ENCODE results near the gene TUBB2A. TPM values are rescaled to one million over a fixed set of nuclear protein-coding genes. Genes with fewer than 3 reads are reported as not detected.
A peak's percentile ranks its signal among the peaks of the same experiment; 100 is the strongest.

Gene TUBB2A
- total and polyA plus RNA-seq, 2 of the 13 experiments (the other 11 are each of a cell fraction or from before 2014, with no cell fraction given) = 35.3 to 106 TPM

GRCh38 chr6:3118353-3119039, 38.8 kb downstream of the TUBB2A start, which contains the start of gene BPHL (continued):
- TF ChIP-seq HOMEZ (CRISPR knock-in tag; IDR thresholded peaks at IDR 0.05; ENCODE audit: low read depth) (peak; percentile 72), XRCC5 (optimal IDR thresholded peaks at IDR 0.05; ENCODE audit: low read length) (peak; percentile 88), JUNB (CRISPR knock-in tag; IDR thresholded peaks at IDR 0.05; ENCODE audit: borderline replicate concordance) (no peak; the same call in 1 of the 2 replicates), MATR3 (CRISPR knock-in tag; IDR thresholded peaks at IDR 0.05) (no peak), MEIS2 (CRISPR knock-in tag; IDR thresholded peaks at IDR 0.05) (peak; percentile 60), CEBPB (IDR thresholded peaks at IDR 0.05; ENCODE audit: borderline replicate concordance, low read depth, low read length) (no peak), ZFP62 (CRISPR knock-in tag; IDR thresholded peaks at IDR 0.05) (no peak), EED (CRISPR knock-in tag; IDR thresholded peaks at IDR 0.05) (peak; percentile 77), CAMTA2 (CRISPR knock-in tag; IDR thresholded peaks at IDR 0.05; ENCODE audit: borderline replicate concordance) (no peak), ZKSCAN8 (CRISPR knock-in tag; IDR thresholded peaks at IDR 0.05; ENCODE audit: borderline replicate concordance) (peak; percentile 70; the same call in 1 of the 2 replicates), NPAS2 (CRISPR knock-in tag; IDR thresholded peaks at IDR 0.05; ENCODE audit: borderline replicate concordance) (no peak), ZNF792 (CRISPR knock-in tag; IDR thresholded peaks at IDR 0.05) (peak; percentile 92), IKZF1 (IDR thresholded peaks at IDR 0.05) (no peak), NFKBIZ (CRISPR knock-in tag; IDR thresholded peaks at IDR 0.05) (peak; percentile 49), ZNF337 (CRISPR knock-in tag; IDR thresholded peaks at IDR 0.05; ENCODE audit: borderline replicate concordance, low read depth) (no peak; the same call in 1 of the 2 replicates), ZNF142 (CRISPR knock-in tag; IDR thresholded peaks at IDR 0.05) (peak; percentile 89; the same call in 1 of the 2 replicates), ZNF180 (CRISPR knock-in tag; IDR thresholded peaks at IDR 0.05; ENCODE audit: borderline replicate concordance, low read depth) (no peak), ZNF672 (CRISPR knock-in tag; IDR thresholded peaks at IDR 0.05) (peak; percentile 51; the same call in 1 of the 2 replicates)
- TF ChIP-seq, protein P1, sequence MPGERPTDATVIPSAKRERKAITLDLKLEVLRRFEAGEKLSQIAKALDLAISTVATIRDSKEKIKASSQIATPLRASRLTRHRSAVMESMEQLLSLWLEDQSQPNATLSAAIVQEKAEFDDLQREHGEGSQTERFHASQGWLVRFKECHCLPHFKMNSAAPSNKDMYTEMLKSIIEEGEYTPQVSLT (CRISPR knock-in tag; IDR thresholded peaks at IDR 0.05; ENCODE audit: borderline replicate concordance, low read depth) = no peak; the same call in 1 of the 2 replicates

Data from HepG2 (cell line).